Left lung (tissue), 10 donors: ENCODE measurements around the gene IPP. TPM values are rescaled to one million over a fixed set of nuclear protein-coding genes. Genes with fewer than 3 reads are reported as not detected.
A peak's percentile ranks its signal among the peaks of the same experiment; 100 is the strongest.
"Not testable (repeated sequence)": the region's sequence is repeated elsewhere in the genome, so short reads cannot be mapped to it uniquely, and the experiment has no call there.

Source experiments
- ATAC-seq: fragments of 200-7000 bp; cut with Tn5 transposase; one replicate; pipeline ENCODE4 v1.9.1; 2020; ENCODE audit warnings: moderate library complexity
- DNase-seq, 4 donors: peaks; one replicate each; pipeline ENCODE4 v3.0.0-alpha.2; 2013 to 2020
- H3K27ac ChIP-seq, 2 donors: fragments of 200-600 bp; sonication (generic) in 1 of 2; one replicate each; pipeline versions ENCODE4 v1.5.0 to v1.8.0; 2020 to 2021
- H3K27me3 ChIP-seq, 2 donors: fragments of 200-600 bp; sonication (generic) in 1 of 2; one replicate each; pipeline versions ENCODE4 v1.5.0 to v1.8.0; 2020 to 2021
- H3K36me3 ChIP-seq, 2 donors: fragments of 200-600 bp; sonication (generic) in 1 of 2; one replicate each; pipeline versions ENCODE4 v1.5.0 to v1.8.0; 2020 to 2021
- H3K4me1 ChIP-seq, 2 donors: fragments of 200-600 bp; one replicate each; pipeline ENCODE4 v1.8.0; 2021
- H3K4me3 ChIP-seq, 2 donors: fragments of 200-600 bp; sonication (generic) in 1 of 2; one replicate each; pipeline versions ENCODE4 v1.5.0 to v1.8.0; 2020 to 2021; ENCODE audit warnings: mild to moderate bottlenecking in 1 of 2
- H3K9me3 ChIP-seq, 2 donors: fragments of 200-600 bp; sonication (generic) in 1 of 2; one replicate each; pipeline versions ENCODE4 v1.5.0 to v1.8.0; 2020 to 2021
- intact Hi-C, 2 donors: fragments of 100-400 bp; cut with DNase I; formaldehyde crosslinking; loops; one replicate each; pipeline versions ENCODE4 v1.11.2 to v1.14.2; 2022
- polyA plus RNA-seq, 6 donors: library from polyadenylated mRNA; unstranded; fragments of 120-200 nt; gene quantifications; one replicate each; pipeline ENCODE4 v1.2.1, GENCODE V29; 2013; ENCODE audit not compliant: insufficient read length in 6 of 6
- total RNA-seq, 2 donors: library from RNA; stranded (reverse); fragmentation: NEBNext Ultra II Directional; extraction: Animal tissue kit (Norgen Biotek cat#: 25700); gene quantifications; one replicate each; pipeline ENCODE4 v1.2.1, GENCODE V29; 2021
- TF ChIP-seq, protein P1 (sequence below), 2 donors: fragments of 200-600 bp; sonication (generic) in 1 of 2; IDR thresholded peaks; one replicate each; pipeline versions ENCODE4 v1.5.0 to v1.8.0; 2021; ENCODE audit warnings: antibody characterized with exemption in 2 of 2
- donor health status: DM: no; HTN: yes; CAD: no.
- donor health status: DM: no; HTN: no; CAD: no.

Gene IPP
- total and polyA plus RNA-seq, 8 donors: 13.0 to 23.4 (median 22.4) TPM

DNA sequence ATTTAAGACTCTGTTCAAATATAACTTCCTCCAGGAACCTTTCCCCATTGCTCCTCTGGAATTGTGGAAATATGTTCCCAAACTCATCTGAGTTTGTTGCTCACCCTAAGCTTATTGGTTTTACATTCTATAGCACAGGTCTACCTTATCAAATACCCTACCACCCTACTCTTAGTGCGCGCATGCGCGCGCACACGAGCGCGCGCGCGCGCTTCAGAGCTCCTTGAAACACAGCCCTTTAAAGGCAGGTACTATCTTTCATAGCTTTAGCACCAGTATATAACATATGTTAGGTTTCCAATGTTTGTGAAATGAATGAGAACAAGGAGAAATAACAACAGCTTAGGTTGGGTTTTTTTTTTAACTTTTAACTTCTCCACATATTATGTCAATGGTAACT lies 3.5 kb downstream of the IPP start:
- no peaks in the 10 kb centered on the region for H3K27me3 ChIP-seq
- DNase-seq (no peak), ATAC-seq (no peak)
- H3K27ac ChIP-seq: no peak overlapping the region
- TF ChIP-seq, protein P1, sequence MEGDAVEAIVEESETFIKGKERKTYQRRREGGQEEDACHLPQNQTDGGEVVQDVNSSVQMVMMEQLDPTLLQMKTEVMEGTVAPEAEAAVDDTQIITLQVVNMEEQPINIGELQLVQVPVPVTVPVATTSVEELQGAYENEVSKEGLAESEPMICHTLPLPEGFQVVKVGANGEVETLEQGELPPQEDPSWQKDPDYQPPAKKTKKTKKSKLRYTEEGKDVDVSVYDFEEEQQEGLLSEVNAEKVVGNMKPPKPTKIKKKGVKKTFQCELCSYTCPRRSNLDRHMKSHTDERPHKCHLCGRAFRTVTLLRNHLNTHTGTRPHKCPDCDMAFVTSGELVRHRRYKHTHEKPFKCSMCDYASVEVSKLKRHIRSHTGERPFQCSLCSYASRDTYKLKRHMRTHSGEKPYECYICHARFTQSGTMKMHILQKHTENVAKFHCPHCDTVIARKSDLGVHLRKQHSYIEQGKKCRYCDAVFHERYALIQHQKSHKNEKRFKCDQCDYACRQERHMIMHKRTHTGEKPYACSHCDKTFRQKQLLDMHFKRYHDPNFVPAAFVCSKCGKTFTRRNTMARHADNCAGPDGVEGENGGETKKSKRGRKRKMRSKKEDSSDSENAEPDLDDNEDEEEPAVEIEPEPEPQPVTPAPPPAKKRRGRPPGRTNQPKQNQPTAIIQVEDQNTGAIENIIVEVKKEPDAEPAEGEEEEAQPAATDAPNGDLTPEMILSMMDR (IDR thresholded peaks at IDR 0.05): no peak
- intact Hi-C loops: no loop called here
- no peaks in the 10 kb centered on the region for H3K9me3 ChIP-seq
- H3K4me3 ChIP-seq: no peak overlapping the region
- peaks cover 0 to 17% of the 10 kb centered on the region in 2 donors for H3K4me1 ChIP-seq
- peaks cover 0 to 6% of the 10 kb centered on the region in 2 donors for H3K36me3 ChIP-seq

DNA sequence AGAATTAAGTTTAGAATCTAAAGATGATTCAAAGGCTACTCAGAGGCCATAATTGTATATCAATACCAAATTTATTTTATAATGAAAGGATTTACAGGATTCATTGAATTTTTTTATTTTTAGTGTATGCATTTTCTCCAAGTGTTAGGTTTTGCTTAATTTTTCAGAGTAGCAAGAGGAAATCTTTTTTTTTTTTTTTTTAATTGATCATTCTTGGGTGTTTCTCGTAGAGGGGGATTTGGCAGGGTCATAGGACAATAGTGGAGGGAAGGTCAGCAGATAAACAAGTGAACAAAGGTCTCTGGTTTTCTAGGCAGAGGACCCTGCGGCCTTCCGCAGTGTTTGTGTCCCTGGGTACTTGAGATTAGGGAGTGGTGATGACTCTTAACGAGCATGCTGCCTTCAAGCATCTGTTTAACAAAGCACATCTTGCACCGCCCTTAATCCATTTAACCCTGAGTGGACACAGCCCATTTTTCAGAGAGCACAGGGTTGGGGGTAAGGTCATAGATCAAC lies 10.8 kb downstream of the IPP start:
- H3K4me3 ChIP-seq, H3K9me3 ChIP-seq, H3K27ac ChIP-seq, ATAC-seq, H3K4me1 ChIP-seq, DNase-seq, intact Hi-C loops, H3K27me3 ChIP-seq: not testable (repeated sequence)
- H3K36me3 ChIP-seq: peaks cover 0 to 16% of the 10 kb centered on the region in 2 donors

DNA sequence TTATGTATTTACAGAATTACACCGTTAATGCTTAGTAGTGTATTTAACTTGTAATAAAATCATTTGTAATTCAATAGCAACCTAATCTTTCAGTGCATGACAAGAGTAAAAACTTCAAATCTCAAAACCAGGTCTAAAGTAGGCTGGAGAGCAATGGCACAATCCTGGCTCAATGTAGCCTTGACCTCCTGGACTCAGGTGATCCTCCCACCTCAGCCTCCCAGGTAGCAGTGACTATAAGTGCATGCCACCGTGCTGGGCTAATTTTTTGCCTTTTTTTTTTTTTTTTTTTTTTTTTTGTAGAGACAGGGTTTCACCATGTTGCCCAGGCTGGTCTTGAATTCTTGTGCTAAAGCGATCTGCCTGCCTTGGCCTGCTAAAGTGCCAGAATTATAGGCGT lies 11.3 kb downstream of the IPP start:
- intact Hi-C loops: no loop called here
- H3K36me3 ChIP-seq: peaks cover 0 to 16% of the 10 kb centered on the region in 2 donors
- H3K27me3 ChIP-seq: no peaks in the 10 kb centered on the region
- ATAC-seq (no peak), DNase-seq (no peak)
- no peaks in the 10 kb centered on the region for H3K4me1 ChIP-seq
- H3K27ac ChIP-seq: no peak overlapping the region
- no peaks in the 10 kb centered on the region for H3K9me3 ChIP-seq
- H3K4me3 ChIP-seq: no peak overlapping the region
- TF ChIP-seq, protein P1 (IDR thresholded peaks at IDR 0.05): no peak

DNA sequence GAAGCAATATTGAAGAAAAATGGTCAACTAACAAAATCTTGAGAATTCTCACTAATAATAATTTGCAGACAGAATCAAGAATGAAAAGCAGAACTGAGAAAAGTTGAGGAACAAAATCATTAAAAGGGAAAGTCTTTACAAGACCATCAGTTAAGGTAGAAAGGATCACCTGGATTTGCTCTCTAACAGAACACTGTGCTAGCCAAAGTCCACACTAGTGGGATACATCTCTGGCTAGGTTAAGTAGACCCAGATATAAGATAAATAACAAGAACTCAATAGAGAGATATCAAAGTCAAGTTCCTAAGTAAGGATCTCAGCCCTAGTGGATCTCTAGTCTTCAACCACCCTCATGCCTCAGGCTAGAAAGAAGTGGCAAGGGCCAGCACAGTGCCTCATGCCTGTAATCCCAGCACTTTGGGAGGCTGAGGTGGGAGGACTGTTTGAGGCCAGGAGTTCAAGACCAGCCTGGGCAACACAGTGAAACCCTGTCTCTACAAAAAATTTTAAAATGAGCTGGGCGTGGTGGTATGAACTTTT lies 19.6 kb downstream of the IPP start:
- TF ChIP-seq, protein P1 (IDR thresholded peaks at IDR 0.05): no peak
- Histone ChIP-seq H3K27me3 (no peaks in the 10 kb centered on the region), H3K9me3 (no peaks in the 10 kb centered on the region), H3K36me3 (peaks cover 0 to 4% of the 10 kb centered on the region in 2 donors), H3K27ac (peak overlapping the region in 1 of 2 donors; percentile 21), H3K4me3 (no peak overlapping the region), H3K4me1 (no peaks in the 10 kb centered on the region)
- ATAC-seq (no peak), DNase-seq (no peak)
- intact Hi-C loops: no loop called here

DNA sequence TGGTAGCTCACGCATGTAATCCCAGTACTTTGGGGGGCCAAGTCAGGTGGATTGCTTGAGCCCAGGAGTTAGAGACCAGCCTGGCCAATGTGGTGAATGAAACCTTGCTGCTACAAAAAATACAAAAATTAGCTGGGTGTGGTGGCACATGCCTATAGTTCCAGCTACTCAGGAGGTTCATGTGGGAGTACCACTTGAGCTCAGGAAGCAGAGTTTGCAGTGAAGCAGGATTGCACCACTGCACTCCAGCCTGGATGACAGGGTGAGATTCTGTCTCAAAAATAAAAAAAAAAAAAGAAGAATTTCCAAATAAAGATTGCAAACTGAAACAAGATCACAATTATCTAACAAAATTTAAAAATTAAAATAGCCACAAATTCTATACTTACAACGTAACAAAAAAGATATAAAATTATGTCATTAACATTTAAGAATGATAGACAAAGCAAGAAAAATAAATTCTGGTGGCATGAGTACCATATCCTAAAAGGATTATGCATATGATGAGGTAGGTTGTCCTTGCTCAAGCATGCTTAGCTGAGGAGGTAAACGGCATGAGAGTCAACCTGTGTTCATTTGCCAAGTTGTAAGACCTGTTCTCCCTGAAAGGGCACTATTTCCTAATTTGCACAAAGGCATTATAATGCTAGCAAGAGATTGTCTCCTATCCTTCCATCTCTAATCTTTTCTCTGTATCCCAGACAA lies 20.2 kb downstream of the IPP start:
- no peaks in the 10 kb centered on the region for H3K27me3 ChIP-seq
- intact Hi-C loops: no loop called here
- TF ChIP-seq, protein P1 (IDR thresholded peaks at IDR 0.05): no peak
- peak in 3 of 4 donors; percentile 6 to 48 (median 46) for DNase-seq
- H3K36me3 ChIP-seq: peaks cover 0 to 4% of the 10 kb centered on the region in 2 donors
- H3K4me1 ChIP-seq: no peaks in the 10 kb centered on the region
- H3K27ac ChIP-seq: peak overlapping the region in 1 of 2 donors; percentile 21
- H3K4me3 ChIP-seq: no peak overlapping the region
- no peaks in the 10 kb centered on the region for H3K9me3 ChIP-seq
- ATAC-seq: peak; percentile 94

DNA sequence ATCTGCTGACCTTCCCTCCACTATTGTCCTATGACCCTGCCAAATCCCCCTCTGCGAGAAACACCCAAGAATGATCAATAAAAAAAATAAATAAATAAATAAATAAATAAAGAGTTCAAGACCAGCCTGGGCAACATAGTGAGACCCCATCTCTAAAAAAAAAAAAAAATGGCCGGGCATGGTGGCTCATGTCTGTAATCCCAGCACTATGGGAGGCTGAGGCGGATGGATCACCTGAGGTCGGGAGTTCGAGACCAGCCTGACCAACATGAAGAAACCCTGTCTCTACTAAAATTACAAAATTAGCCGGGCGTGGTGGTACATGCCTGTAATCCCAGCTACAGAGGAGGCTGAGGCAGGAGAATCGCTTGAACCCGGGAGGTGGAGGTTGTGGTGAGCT lies 24.4 kb downstream of the IPP start:
- H3K4me1 ChIP-seq: peaks cover 0 to 16% of the 10 kb centered on the region in 2 donors
- ATAC-seq, intact Hi-C loops, H3K27ac ChIP-seq, H3K27me3 ChIP-seq, DNase-seq, H3K4me3 ChIP-seq, H3K36me3 ChIP-seq, H3K9me3 ChIP-seq: not testable (repeated sequence)
